B cell (primary cell): ENCODE data around the gene KCTD20.

Source experiments
- EZH2 ChIP-seq: IDR thresholded peaks from 2 replicates; pipeline ENCODE4 v1.6.1; 2012; ENCODE audit warnings: borderline replicate concordance, low read depth, mild to moderate bottlenecking, moderate library complexity, low read length; ENCODE audit not compliant: insufficient read depth, poor library complexity, severe bottlenecking
- TF ChIP-seq, protein P1 (sequence below): fragments of 200-600 bp; IDR thresholded peaks from one replicate; pipeline ENCODE4 v1.8.0; 2022; ENCODE audit warnings: antibody characterized with exemption, mild to moderate bottlenecking

DNA sequence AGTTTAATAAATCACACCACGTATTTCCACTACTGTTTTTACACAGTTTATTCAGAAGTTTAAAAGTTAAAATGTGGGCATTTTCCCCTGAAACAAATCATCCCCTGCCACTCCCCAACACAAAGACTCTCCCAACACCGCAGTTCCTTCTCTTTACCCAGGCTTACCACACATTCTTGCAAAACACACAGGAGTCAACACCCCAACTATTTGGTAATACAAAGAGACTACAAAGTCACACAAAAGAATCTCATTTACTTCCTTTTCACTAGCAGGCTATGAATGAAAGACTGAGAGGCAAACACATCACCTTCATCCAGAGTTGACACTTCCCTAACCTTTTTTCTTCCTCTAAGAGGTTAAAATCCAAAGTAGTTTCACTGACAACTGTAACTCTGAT lies 51.1 kb downstream of the KCTD20 start:
- TF ChIP-seq, protein P1, sequence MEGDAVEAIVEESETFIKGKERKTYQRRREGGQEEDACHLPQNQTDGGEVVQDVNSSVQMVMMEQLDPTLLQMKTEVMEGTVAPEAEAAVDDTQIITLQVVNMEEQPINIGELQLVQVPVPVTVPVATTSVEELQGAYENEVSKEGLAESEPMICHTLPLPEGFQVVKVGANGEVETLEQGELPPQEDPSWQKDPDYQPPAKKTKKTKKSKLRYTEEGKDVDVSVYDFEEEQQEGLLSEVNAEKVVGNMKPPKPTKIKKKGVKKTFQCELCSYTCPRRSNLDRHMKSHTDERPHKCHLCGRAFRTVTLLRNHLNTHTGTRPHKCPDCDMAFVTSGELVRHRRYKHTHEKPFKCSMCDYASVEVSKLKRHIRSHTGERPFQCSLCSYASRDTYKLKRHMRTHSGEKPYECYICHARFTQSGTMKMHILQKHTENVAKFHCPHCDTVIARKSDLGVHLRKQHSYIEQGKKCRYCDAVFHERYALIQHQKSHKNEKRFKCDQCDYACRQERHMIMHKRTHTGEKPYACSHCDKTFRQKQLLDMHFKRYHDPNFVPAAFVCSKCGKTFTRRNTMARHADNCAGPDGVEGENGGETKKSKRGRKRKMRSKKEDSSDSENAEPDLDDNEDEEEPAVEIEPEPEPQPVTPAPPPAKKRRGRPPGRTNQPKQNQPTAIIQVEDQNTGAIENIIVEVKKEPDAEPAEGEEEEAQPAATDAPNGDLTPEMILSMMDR = no peak
- TF ChIP-seq EZH2 = no peak
